Activated CD4-positive, alpha-beta T cell treated with anti-CD3 and anti-CD28 coated beads, Interleukin-2, amount 10 ng/mL, durations not matched to agents 7 days and 5 days (primary cell): ENCODE results near the gene RBM4. TPM values are rescaled to one million over a fixed set of nuclear protein-coding genes. Genes with fewer than 3 reads are reported as not detected.
A peak's percentile ranks its signal among the peaks of the same experiment; 100 is the strongest.
"Not testable (repeated sequence)": the region's sequence is repeated elsewhere in the genome, so short reads cannot be mapped to it uniquely, and the experiment has no call there.

Experiments
- CTCF ChIA-PET: fragments of 350-600 bp; sonication (Branson Sonifier 250); formaldehyde crosslinking; loops from one replicate; lab custom pipeline; 2021; ENCODE audit warnings: antibody characterized with exemption; lab: Charles Lee
- POLR2A ChIA-PET: fragments of 350-600 bp; sonication (Branson Sonifier 250); formaldehyde crosslinking; loops from one replicate; lab custom pipeline; 2021; ENCODE audit warnings: antibody characterized with exemption; lab: Charles Lee
- DNase-seq: peaks from one replicate; pipeline ENCODE4 v3.0.0-alpha.2; 2020
- H3K27ac Mint-ChIP-seq: one replicate; pipeline ENCODE4 v1.8.0; 2021; ENCODE audit warnings: mild to moderate bottlenecking, moderate library complexity, mixed read lengths
- H3K27me3 Mint-ChIP-seq: one replicate; pipeline ENCODE4 v1.8.0; 2021; ENCODE audit warnings: mixed read lengths
- H3K36me3 Mint-ChIP-seq: one replicate; pipeline ENCODE4 v1.8.0; 2021; ENCODE audit warnings: low read depth, mixed read lengths
- H3K4me1 Mint-ChIP-seq: one replicate; pipeline ENCODE4 v1.8.0; 2021; ENCODE audit warnings: mixed read lengths
- H3K4me3 Mint-ChIP-seq: one replicate; pipeline ENCODE4 v1.8.0; 2021; ENCODE audit warnings: mild to moderate bottlenecking, moderate library complexity, mixed read lengths
- H3K9me3 Mint-ChIP-seq: one replicate; pipeline ENCODE4 v1.8.0; 2021; ENCODE audit warnings: mixed read lengths
- total RNA-seq, 2 experiments: library from RNA; stranded (reverse); gene quantifications; one replicate each; pipeline ENCODE4 v1.2.3, GENCODE V29; 2021

The RBM4 gene
- total RNA-seq, 2 experiments from 2014 or later: 124 to 137 TPM

DNA sequence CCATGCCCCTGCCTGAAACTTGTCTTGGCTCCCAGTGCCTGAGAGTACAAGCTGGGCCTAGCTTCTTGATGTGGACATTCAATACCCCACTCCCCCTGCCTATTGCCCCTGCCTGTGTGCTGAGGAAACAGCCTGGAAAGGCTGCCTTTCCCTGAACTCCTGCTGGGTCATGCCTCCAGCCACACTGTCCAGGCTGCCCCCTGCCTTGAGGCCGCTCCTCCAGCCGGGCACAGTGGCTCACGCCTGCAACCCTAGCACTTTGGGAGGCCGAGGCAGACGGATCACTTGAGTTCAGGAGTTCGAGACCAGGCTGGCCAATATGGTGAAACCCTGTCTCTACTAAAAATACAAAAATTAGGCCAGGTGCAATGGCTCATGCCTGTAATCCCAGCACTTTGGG is 35.4 kb upstream of the RBM4 start:
- DNase-seq: no peak
- Mint-ChIP-seq H3K4me3 (no peak overlapping the region), H3K4me1 (no peaks in the 10 kb centered on the region), H3K36me3 (peaks cover 6% of the 10 kb centered on the region), H3K27ac (no peak overlapping the region), H3K27me3 (no peaks in the 10 kb centered on the region), H3K9me3 (no peaks in the 10 kb centered on the region)
- ChIA-PET POLR2A (no interaction called here), CTCF (interaction anchor here (0.5 kb wide), 1 partner anchor 380 kb away, joined by 3 read pairs; no protein-coding TSS in a partner anchor)

DNA sequence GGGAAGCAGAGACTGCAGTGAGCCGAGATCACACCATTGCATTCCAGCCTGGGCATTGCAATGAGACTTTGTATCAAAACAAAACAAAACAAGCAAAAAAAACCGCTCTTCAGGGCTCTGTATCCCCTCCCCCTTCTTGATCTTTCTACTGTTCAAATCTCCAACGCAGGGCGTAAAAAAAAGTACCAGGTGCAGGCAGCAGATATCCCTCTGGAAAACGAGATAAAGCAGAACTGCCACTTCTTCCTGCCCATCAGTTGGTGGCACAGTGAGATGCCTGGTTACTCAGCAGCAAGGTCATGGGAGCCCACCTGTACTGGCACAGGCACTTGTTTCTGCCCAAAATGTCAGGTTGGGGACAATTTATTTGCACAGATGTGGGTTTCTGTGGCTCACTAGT is 34.3 kb upstream of the RBM4 start:
- H3K9me3 Mint-ChIP-seq: no peaks in the 10 kb centered on the region
- CTCF ChIA-PET: interaction anchor here (0.9 kb wide), 1 partner anchor 8 kb away, joined by 3 read pairs; no protein-coding TSS in a partner anchor
- DNase-seq: no peak
- POLR2A ChIA-PET: no interaction called here
- no peak overlapping the region for H3K27ac Mint-ChIP-seq
- H3K27me3 Mint-ChIP-seq: no peaks in the 10 kb centered on the region
- no peak overlapping the region for H3K4me3 Mint-ChIP-seq
- peaks cover 6% of the 10 kb centered on the region for H3K36me3 Mint-ChIP-seq
- H3K4me1 Mint-ChIP-seq: no peaks in the 10 kb centered on the region

GRCh38 chr11:66606608-66607007 is 31.9 kb upstream of the RBM4 start:
- not testable (repeated sequence) for H3K9me3 Mint-ChIP-seq, H3K27ac Mint-ChIP-seq, H3K4me3 Mint-ChIP-seq, H3K36me3 Mint-ChIP-seq, H3K27me3 Mint-ChIP-seq, DNase-seq
- H3K4me1 Mint-ChIP-seq: peaks cover 11% of the 10 kb centered on the region
- ChIA-PET POLR2A (interaction anchor here (0.9 kb wide), 1 partner anchor 31 kb away, joined by 8 read pairs; the partner anchor contains the start of gene RBM4), CTCF (interaction anchor here (0.8 to 2.2 kb wide), 6 partner anchors 12 to 53 kb away, joined by 3 to 10 read pairs (median 4); partner anchors contain the start of genes CCDC87 and RBM4)

DNA sequence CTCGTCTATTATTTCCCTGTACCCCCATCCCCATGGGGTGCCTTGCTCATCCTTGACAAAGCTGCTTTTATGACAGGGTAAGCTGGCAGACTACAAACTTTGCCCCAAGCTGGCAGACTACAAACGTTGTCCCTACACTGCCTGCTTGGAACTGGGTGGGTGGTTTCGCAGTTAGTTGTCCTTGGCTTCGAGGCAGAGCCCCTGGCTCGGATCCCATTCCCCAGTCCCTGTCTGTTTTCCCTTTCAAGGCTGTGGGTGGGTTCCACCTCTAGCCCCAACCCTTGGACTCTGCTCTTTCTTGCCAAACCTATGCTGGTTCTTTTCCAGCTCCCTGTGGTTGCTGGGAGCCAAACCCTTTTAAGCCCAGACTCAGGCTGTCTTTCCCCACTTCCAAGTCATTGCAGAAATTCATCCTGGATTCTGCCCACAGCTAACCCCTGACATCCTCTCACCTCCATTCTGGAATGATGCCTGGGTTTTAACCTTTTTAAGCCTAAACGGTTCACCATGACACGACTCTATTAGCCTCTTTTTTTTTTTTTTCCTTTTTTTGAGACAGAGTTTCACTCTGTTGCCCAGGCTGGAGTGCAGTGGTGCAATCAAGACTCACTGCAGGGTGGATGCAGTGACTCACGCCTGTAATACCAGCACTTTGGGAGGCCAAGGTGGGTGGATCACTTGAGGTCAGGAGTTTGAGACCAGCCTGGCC is 31.2 kb upstream of the RBM4 start:
- H3K36me3 Mint-ChIP-seq: peaks cover 6% of the 10 kb centered on the region
- no peaks in the 10 kb centered on the region for H3K27me3 Mint-ChIP-seq
- DNase-seq: no peak
- CTCF ChIA-PET: interaction anchor here (0.8 to 2.2 kb wide), 5 partner anchors 13 to 53 kb away, joined by 3 to 10 read pairs (median 4); partner anchors contain the start of genes CCDC87 and RBM4
- no peaks in the 10 kb centered on the region for H3K9me3 Mint-ChIP-seq
- H3K4me3 Mint-ChIP-seq: no peak overlapping the region
- POLR2A ChIA-PET: interaction anchor here (0.9 kb wide), 1 partner anchor 31 kb away, joined by 8 read pairs; the partner anchor contains the start of gene RBM4
- H3K27ac Mint-ChIP-seq: no peak overlapping the region
- peaks cover 11% of the 10 kb centered on the region for H3K4me1 Mint-ChIP-seq

GRCh38 chr11:66609721-66610617 is 28.5 kb upstream of the RBM4 start:
- DNase-seq: no peak
- Mint-ChIP-seq H3K36me3 (peaks cover 4% of the 10 kb centered on the region), H3K4me3 (no peak overlapping the region), H3K9me3 (no peaks in the 10 kb centered on the region), H3K4me1 (peaks cover 13% of the 10 kb centered on the region), H3K27ac (peak overlapping the region; percentile 83), H3K27me3 (no peaks in the 10 kb centered on the region)
- ChIA-PET POLR2A (no interaction called here), CTCF (interaction anchor here (1.4 kb wide), 1 partner anchor 17 kb away, joined by 4 read pairs; the partner anchor contains the start of genes CCDC87 and CCS)

- H3K27ac Mint-ChIP-seq: no peak overlapping the region
- peaks cover 24% of the 10 kb centered on the region for H3K4me1 Mint-ChIP-seq
- no peaks in the 10 kb centered on the region for H3K9me3 Mint-ChIP-seq
- ChIA-PET POLR2A (no interaction called here), CTCF (no interaction called here)
- no peaks in the 10 kb centered on the region for H3K27me3 Mint-ChIP-seq
- peaks cover 15% of the 10 kb centered on the region for H3K36me3 Mint-ChIP-seq
- DNase-seq: no peak
- no peak overlapping the region for H3K4me3 Mint-ChIP-seq
These were observed 26.0 kb upstream of the RBM4 start for GRCh38 chr11:66612458-66612857.

GRCh38 chr11:66614073-66614472 is 24.4 kb upstream of the RBM4 start:
- ChIA-PET CTCF (interaction anchor here (0.7 to 1.6 kb wide), 3 partner anchors 9 to 79 kb away, joined by 3 to 6 read pairs (median 4); no protein-coding TSS in a partner anchor), POLR2A (no interaction called here)
- Mint-ChIP-seq H3K4me1 (peaks cover 37% of the 10 kb centered on the region), H3K27me3 (no peaks in the 10 kb centered on the region), H3K36me3 (peaks cover 31% of the 10 kb centered on the region), H3K4me3 (no peak overlapping the region), H3K9me3 (no peaks in the 10 kb centered on the region), H3K27ac (no peak overlapping the region)
- DNase-seq: no peak

- Mint-ChIP-seq H3K27ac (peak within 1 kb of the TSS; percentile 99), H3K27me3 (no peaks in the 10 kb centered on the region), H3K4me1 (peaks cover 45% of the 10 kb centered on the region), H3K9me3 (peaks cover 2% of the 10 kb centered on the region), H3K4me3 (peak within 1 kb of the TSS; percentile 98), H3K36me3 (peaks cover 49% of the 10 kb centered on the region)
- CTCF ChIA-PET: interaction anchor here (0.6 to 1.9 kb wide), 11 partner anchors 12 to 1504 kb away, joined by 3 to 7 read pairs (median 3); partner anchors contain the start of genes CCDC87, CCS, CTSF and RBM4
- POLR2A ChIA-PET: interaction anchor here (0.5 to 0.6 kb wide), 3 partner anchors 16 to 62 kb away, joined by 4 to 7 read pairs (median 4); partner anchors contain the start of gene RBM4B
- peak; percentile 99 for DNase-seq
These were observed 21.9 kb upstream of the RBM4 start, which contains the start of gene RBM14 for GRCh38 chr11:66616379-66617154. Gene RBM14 (plus strand): TSS chr11:66616630. CDS start chr11:66616721, 91 bp downstream.

- DNase-seq: peak; percentile 15
- Mint-ChIP-seq H3K36me3 (peaks cover 56% of the 10 kb centered on the region), H3K4me1 (peaks cover 51% of the 10 kb centered on the region), H3K9me3 (peaks cover 2% of the 10 kb centered on the region), H3K27me3 (no peaks in the 10 kb centered on the region), H3K27ac (peak overlapping the region; percentile 99), H3K4me3 (peak overlapping the region; percentile 98)
- POLR2A ChIA-PET: interaction anchor here (0.5 to 0.6 kb wide), 3 partner anchors 17 to 61 kb away, joined by 3 to 4 read pairs (median 4); partner anchors contain the start of gene RBM4B
- CTCF ChIA-PET: interaction anchor here (0.6 to 3.5 kb wide), 9 partner anchors 12 to 135 kb away, joined by 3 to 17 read pairs (median 4); partner anchors contain the start of genes CCDC87, CCS, CTSF and RBM4
These were observed 21.2 kb upstream of the RBM4 start for GRCh38 chr11:66617155-66617834.

DNA sequence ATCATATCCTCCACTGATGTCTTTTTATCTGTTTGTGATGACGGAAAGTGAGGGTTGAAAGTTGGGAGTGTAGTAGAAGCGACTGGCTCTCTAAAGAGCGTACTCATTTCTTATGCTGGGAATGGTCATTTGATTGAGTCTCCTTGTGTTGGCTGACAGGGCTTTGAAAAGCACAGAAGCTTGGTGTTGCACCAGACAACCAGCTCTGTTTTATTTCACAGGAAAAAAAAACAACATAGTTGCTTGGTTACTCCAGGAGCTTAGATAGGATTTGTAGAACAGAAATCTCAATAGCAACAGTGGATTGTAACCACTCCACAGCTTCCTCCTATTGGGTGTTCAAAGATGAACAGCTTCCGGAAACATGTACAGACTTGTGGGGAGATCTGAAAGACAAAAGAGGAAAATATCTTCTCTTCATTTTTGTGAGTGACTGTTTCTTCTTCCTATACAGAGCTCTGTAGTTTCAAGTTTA is 19.4 kb upstream of the RBM4 start:
- ChIA-PET POLR2A (interaction anchor here (0.6 to 1.0 kb wide), 2 partner anchors 19 to 653 kb away, joined by 4 to 5 read pairs; partner anchors contain the start of gene RBM4), CTCF (interaction anchor here (0.7 to 3.5 kb wide), 7 partner anchors 10 to 570 kb away, joined by 3 to 17 read pairs (median 3); partner anchors contain the start of genes RBM4 and RBM4B)
- H3K4me3 Mint-ChIP-seq: peak overlapping the region; percentile 98
- peak; percentile 66 for DNase-seq
- H3K27me3 Mint-ChIP-seq: no peaks in the 10 kb centered on the region
- H3K27ac Mint-ChIP-seq: peak overlapping the region; percentile 99
- H3K9me3 Mint-ChIP-seq: peaks cover 2% of the 10 kb centered on the region
- peaks cover 69% of the 10 kb centered on the region for H3K4me1 Mint-ChIP-seq
- peaks cover 75% of the 10 kb centered on the region for H3K36me3 Mint-ChIP-seq

DNA sequence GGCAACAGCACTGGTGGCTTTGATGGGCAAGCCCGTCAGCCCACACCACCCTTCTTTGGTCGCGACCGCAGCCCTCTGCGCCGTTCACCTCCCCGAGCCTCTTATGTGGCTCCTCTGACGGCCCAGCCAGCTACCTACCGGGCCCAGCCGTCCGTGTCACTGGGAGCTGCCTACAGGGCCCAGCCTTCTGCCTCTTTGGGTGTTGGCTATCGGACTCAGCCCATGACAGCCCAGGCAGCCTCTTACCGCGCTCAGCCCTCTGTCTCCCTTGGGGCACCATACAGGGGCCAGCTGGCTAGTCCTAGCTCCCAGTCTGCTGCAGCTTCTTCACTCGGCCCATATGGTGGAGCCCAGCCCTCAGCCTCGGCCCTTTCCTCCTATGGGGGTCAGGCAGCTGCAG is 14.1 kb upstream of the RBM4 start:
- Mint-ChIP-seq H3K4me3 (no peak overlapping the region), H3K9me3 (peaks cover 2% of the 10 kb centered on the region), H3K36me3 (peaks cover 87% of the 10 kb centered on the region), H3K27ac (no peak overlapping the region), H3K27me3 (no peaks in the 10 kb centered on the region), H3K4me1 (peaks cover 43% of the 10 kb centered on the region)
- CTCF ChIA-PET: interaction anchor here (1.0 to 3.7 kb wide), 4 partner anchors 9 to 54 kb away, joined by 3 to 23 read pairs (median 4); partner anchors contain the start of gene RBM4
- POLR2A ChIA-PET: no interaction called here
- no peak for DNase-seq
